ENCODE measurements around the gene KDM3A. TPM values are rescaled to one million over a fixed set of nuclear protein-coding genes. Genes with fewer than 3 reads are reported as not detected.

Gene KDM3A
- total RNA-seq, 1 donor from 2014 or later, result 51.2 TPM

GRCh38 chr2:86435531-86435930 lies 5.6 kb upstream of the KDM3A start:
- Mint-ChIP-seq H3K9me3 (peaks cover 14% of the 10 kb centered on the region), H3K27me3 (ENCODE audit: low read depth) (peaks cover 31% of the 10 kb centered on the region), H3K36me3 (ENCODE audit: low read depth) (peaks cover 3% of the 10 kb centered on the region), H3K4me3 (no peak overlapping the region), H3K27ac (ENCODE audit: unreplicated experiment) (no peak overlapping the region), H3K4me1 (peaks cover 2% of the 10 kb centered on the region)
- no peak for DNase-seq (ENCODE audit: low read depth, low spot score)
- TF ChIP-seq CTCF (conservative IDR thresholded peaks at IDR 0.05), result no peak

DNA sequence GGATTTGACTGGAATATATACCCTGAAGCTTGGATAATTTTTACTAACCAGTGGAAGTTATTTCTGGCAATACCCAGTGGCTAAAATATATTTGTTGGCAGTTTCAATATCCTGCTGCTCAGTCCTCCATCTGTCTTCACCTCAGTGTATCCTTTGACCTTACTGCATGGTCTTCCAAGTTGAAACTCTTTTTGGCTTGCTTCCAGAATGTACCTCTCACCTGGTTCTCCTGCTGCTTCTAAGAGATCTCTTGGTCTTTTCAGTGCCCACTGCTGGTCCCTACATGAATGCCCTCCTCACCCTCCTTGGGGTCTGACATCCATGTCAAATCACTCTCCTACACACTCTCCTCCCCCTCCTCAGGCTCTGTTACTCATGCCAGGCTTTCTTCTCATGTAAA lies 4.8 kb upstream of the KDM3A start:
- Mint-ChIP-seq H3K27ac (ENCODE audit: unreplicated experiment) (no peak overlapping the region), H3K4me3 (no peak overlapping the region), H3K4me1 (peaks cover 6% of the 10 kb centered on the region), H3K9me3 (peaks cover 13% of the 10 kb centered on the region), H3K36me3 (ENCODE audit: low read depth) (peaks cover 7% of the 10 kb centered on the region), H3K27me3 (ENCODE audit: low read depth) (peaks cover 38% of the 10 kb centered on the region)
- DNase-seq (ENCODE audit: low read depth, low spot score), result no peak
- no peak for TF ChIP-seq CTCF (conservative IDR thresholded peaks at IDR 0.05)

- Mint-ChIP-seq H3K4me1 (peaks cover 28% of the 10 kb centered on the region), H3K36me3 (ENCODE audit: low read depth) (peaks cover 7% of the 10 kb centered on the region), H3K4me3 (peak overlapping the region; percentile 97), H3K27me3 (ENCODE audit: low read depth) (peaks cover 13% of the 10 kb centered on the region), H3K9me3 (peaks cover 9% of the 10 kb centered on the region), H3K27ac (ENCODE audit: unreplicated experiment) (peak overlapping the region; percentile 100)
- DNase-seq (ENCODE audit: low read depth, low spot score), result no peak
- no peak for TF ChIP-seq CTCF (conservative IDR thresholded peaks at IDR 0.05)
Measured at GRCh38 chr2:86439879-86440630, 1.1 kb upstream of the KDM3A start.

- peaks cover 7% of the 10 kb centered on the region for H3K9me3 Mint-ChIP-seq
- DNase-seq (ENCODE audit: low read depth, low spot score), result peak; percentile 23
- H3K27me3 Mint-ChIP-seq (ENCODE audit: low read depth), result peaks cover 11% of the 10 kb centered on the region
- H3K27ac Mint-ChIP-seq (ENCODE audit: unreplicated experiment), result peak overlapping the region; percentile 69
- TF ChIP-seq CTCF (conservative IDR thresholded peaks at IDR 0.05), result no peak
- peaks cover 28% of the 10 kb centered on the region for H3K4me1 Mint-ChIP-seq
- peak overlapping the region; percentile 97 for H3K4me3 Mint-ChIP-seq
- H3K36me3 Mint-ChIP-seq (ENCODE audit: low read depth), result peaks cover 7% of the 10 kb centered on the region
Measured at GRCh38 chr2:86441392-86441881, 266 bp downstream of the KDM3A start.

- Mint-ChIP-seq H3K27me3 (ENCODE audit: low read depth) (peaks cover 9% of the 10 kb centered on the region), H3K4me1 (peaks cover 28% of the 10 kb centered on the region), H3K36me3 (ENCODE audit: low read depth) (peaks cover 7% of the 10 kb centered on the region), H3K27ac (ENCODE audit: unreplicated experiment) (peak overlapping the region; percentile 95), H3K4me3 (peak overlapping the region; percentile 95), H3K9me3 (peaks cover 3% of the 10 kb centered on the region)
- no peak for TF ChIP-seq CTCF (conservative IDR thresholded peaks at IDR 0.05)
- DNase-seq (ENCODE audit: low read depth, low spot score), result peak; percentile 25
Measured at GRCh38 chr2:86441882-86442641, 891 bp downstream of the KDM3A start.
